Naive thymus-derived CD8-positive, alpha-beta T cell (primary cell): Measurements from ENCODE around the gene DCAF7. TPM values are rescaled to one million over a fixed set of nuclear protein-coding genes. Genes with fewer than 3 reads are reported as not detected.
A peak's percentile ranks its signal among the peaks of the same experiment; 100 is the strongest.

Experiments used
- ATAC-seq, 2 donors: fragments of 150-1000 bp; cut with Tn5 transposase in 1 of 2; sonication (Bioruptor Pico), chemical (Tn5 transposase) in 1 of 2; 1 replicate in 1 of 2; 2 replicates in 1 of 2; pipeline ENCODE4 v1.10.0; 2021; ENCODE audit warnings: mild to moderate bottlenecking in 2 of 2, moderate library complexity in 2 of 2
- POLR2A ChIA-PET: fragments of 350-600 bp; sonication (Branson Sonifier 250); formaldehyde crosslinking; loops from one replicate; lab custom pipeline; 2021; ENCODE audit warnings: antibody characterized with exemption; lab: Charles Lee
- DNase-seq, 10 donors: peaks; one replicate each; pipeline versions ENCODE4 v3.0.0 to v3.0.0-alpha.2; 2020 to 2022
- H3K27ac Mint-ChIP-seq, 10 donors: one replicate each; pipeline ENCODE4 v1.8.0; 2020 to 2022; ENCODE audit warnings: mild to moderate bottlenecking in 10 of 10, mixed read lengths in 10 of 10, moderate library complexity in 4 of 10, inconsistent platforms in 1 of 10
- H3K27me3 Mint-ChIP-seq, 5 donors: one replicate each; pipeline ENCODE4 v1.8.0; 2021 to 2022; ENCODE audit warnings: mixed read lengths in 5 of 5
- H3K36me3 Mint-ChIP-seq, 3 donors: one replicate each; pipeline ENCODE4 v1.8.0; 2020 to 2022; ENCODE audit warnings: mixed read lengths in 3 of 3, mild to moderate bottlenecking in 2 of 3, inconsistent platforms in 1 of 3
- H3K4me1 Mint-ChIP-seq, 4 donors: one replicate each; pipeline ENCODE4 v1.8.0; 2021 to 2022; ENCODE audit warnings: mixed read lengths in 4 of 4
- H3K4me3 Mint-ChIP-seq, 10 donors: one replicate each; pipeline ENCODE4 v1.8.0; 2020 to 2022; ENCODE audit warnings: mild to moderate bottlenecking in 10 of 10, mixed read lengths in 10 of 10, moderate library complexity in 6 of 10, inconsistent platforms in 1 of 10
- H3K9me3 Mint-ChIP-seq, 9 donors: one replicate each; pipeline ENCODE4 v1.8.0; 2020 to 2022; ENCODE audit warnings: mixed read lengths in 9 of 9, mild to moderate bottlenecking in 3 of 9, inconsistent platforms in 1 of 9, moderate library complexity in 1 of 9
- polyA plus RNA-seq, 3 donors: library from polyadenylated mRNA; unstranded; fragments of 300-500 nt; fragmentation: Illumina TruSeq; gene quantifications; one replicate each; pipeline ENCODE4 v1.2.3, GENCODE V29; 2021
- total RNA-seq, 8 experiments: library from RNA in 2 of 8; stranded (reverse) in 2 of 8; gene quantifications; one replicate each; pipeline ENCODE4 v1.2.3 and lab custom pipeline; 2021 to 2026

The DCAF7 gene, protein sequence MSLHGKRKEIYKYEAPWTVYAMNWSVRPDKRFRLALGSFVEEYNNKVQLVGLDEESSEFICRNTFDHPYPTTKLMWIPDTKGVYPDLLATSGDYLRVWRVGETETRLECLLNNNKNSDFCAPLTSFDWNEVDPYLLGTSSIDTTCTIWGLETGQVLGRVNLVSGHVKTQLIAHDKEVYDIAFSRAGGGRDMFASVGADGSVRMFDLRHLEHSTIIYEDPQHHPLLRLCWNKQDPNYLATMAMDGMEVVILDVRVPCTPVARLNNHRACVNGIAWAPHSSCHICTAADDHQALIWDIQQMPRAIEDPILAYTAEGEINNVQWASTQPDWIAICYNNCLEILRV
- 10 to 100 TPM; 70.4 to 76.0 TPM for total RNA-seq
- polyA plus RNA-seq: 10 to 100 TPM; 57.8 to 77.5 (median 75.6) TPM
- total RNA-seq (lab: John Stamatoyannopoulos, UW): 20.2 to 94.8 (median 63.5) reads per million in 6 experiments

DNA sequence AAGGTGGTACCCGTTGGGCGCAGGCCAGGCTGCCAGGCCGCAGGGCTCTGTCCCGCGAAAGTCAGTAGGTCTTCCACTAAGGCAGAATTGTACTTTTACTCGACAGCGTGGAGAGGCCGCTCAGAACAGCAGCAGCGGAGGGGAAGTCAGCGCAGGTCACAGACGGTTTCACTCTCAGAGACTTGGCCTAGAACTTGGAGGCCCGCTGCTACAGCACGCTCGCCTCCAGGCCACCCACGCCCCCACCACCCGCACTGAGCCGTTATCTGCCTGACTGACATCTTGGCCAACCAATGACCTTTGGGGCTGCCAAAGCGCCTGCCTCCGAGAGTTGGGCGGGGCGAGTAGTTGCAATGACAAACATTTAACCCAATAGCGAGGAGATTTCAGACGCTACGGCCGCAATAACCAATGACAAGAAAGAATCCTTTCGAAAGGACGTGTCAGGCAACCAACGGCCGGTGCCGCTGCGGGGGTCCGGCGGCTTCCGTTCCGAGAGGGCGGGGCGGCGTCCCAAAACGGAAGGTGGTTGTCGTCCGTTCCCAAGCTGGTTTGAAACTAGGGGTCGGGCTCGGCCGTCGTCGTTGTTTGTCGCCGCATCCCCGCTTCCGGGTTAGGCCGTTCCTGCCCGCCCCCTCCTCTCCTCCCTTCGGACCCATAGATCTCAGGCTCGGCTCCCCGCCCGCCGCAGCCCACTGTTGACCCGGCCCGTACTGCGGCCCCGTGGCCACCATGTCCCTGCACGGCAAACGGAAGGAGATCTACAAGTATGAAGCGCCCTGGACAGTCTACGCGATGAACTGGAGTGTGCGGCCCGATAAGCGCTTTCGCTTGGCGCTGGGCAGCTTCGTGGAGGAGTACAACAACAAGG, at the start of gene DCAF7:
Gene DCAF7 (plus strand): TSS at position 532 of the 871 bp plus-strand sequence. CDS start 201 bp downstream, at position 733.
- POLR2A ChIA-PET: interaction anchor here (0.5 to 3.6 kb wide), 16 partner anchors 8 to 224 kb away, joined by 3 to 16 read pairs (median 4); partner anchors contain the start of genes CYB561, DDX42, LIMD2 and MAP3K3
- peak; percentile 93 to 95 for ATAC-seq
- peaks cover 2 to 7% (median 3%) of the 10 kb centered on the region in 3 donors for H3K36me3 Mint-ChIP-seq

DNA sequence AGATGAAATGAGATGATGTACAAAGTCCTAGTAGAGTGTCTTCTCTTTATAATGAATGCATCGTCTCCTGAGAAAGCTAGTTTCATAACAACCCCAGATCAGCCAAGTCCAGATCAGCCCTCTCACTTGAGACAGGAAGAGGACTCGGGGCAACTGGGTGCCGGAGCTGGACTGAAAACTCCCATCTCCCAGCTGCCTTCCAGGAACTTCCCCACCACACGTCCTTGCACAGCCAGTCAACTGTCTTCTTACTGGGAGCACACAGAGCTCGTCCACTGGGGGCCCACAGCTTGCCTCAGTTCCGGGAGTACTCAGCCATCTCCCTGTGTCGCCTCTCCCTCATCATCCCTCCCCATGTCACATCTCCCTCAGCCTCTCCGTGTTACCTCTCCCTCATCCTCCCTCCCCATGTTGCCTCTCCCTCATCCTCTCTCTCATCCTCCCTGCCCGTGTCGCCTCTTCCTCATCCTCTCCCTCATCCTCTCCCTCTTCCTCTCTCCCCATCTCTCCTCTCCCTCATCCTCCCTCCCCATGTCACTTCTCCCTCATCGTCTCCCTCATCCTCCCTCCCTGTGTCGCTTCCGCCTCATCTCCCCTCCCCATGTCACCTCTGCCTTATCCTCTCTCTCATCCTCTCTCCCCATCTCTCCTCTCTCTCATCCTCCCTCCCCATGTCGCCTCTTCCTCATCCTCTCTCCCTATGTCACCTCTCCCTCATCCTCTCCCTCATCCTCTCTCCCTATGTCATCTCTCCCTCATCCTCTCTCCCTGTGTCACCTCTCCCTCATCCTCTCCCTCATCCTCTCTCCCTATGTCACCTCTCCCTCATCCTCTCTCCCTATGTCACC, 49.5 kb upstream of the DCAF7 start:
- Mint-ChIP-seq H3K27ac (peak overlapping the region in 1 of 10 donors; percentile 53), H3K4me3 (no peak overlapping the region)
- POLR2A ChIA-PET: interaction anchor here (0.6 kb wide), 1 partner anchor 13 kb away, joined by 3 read pairs; no protein-coding TSS in a partner anchor

More for the DNA sequence above, at the start of gene DCAF7:
- no peaks in the 10 kb centered on the region for H3K9me3 Mint-ChIP-seq
- DNase-seq: peak; percentile 97 to 100 (median 99)
- no peaks in the 10 kb centered on the region for H3K27me3 Mint-ChIP-seq
- peak within 1 kb of the TSS; percentile 89 to 99 (median 97) for H3K4me3 Mint-ChIP-seq
- H3K4me1 Mint-ChIP-seq: peaks cover 15 to 55% (median 48%) of the 10 kb centered on the region in 4 donors
- peak within 1 kb of the TSS; percentile 77 to 98 (median 96) for H3K27ac Mint-ChIP-seq

DNA sequence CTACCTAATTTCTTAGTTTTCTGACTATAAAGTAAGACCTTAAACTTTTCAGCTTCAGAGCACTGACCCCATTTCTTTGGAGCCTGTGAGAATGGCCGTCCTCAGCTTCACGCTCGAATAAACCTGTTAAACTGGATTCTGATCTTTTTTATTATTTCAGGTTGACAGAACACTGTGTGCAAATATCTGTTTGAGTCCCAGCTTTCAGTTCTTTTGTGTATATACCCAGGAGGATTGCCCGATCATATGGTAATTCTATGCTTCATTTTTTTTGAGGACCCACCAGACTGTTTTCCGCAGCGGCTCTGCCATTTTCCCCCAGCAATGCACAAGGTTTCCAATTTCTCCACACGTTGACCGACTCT, 47.0 kb upstream of the DCAF7 start:
- H3K4me3 Mint-ChIP-seq: no peak overlapping the region
- DNase-seq (no peak), ATAC-seq (no peak)
- POLR2A ChIA-PET: no interaction called here
- H3K27me3 Mint-ChIP-seq: peaks cover 9 to 59% (median 39%) of the 10 kb centered on the region in 5 donors
- H3K4me1 Mint-ChIP-seq: no peaks in the 10 kb centered on the region
- peaks cover 0 to 7% (median 0%) of the 10 kb centered on the region in 3 donors for H3K36me3 Mint-ChIP-seq
- H3K9me3 Mint-ChIP-seq: peaks cover 0 to 7% (median 3%) of the 10 kb centered on the region in 9 donors
- H3K27ac Mint-ChIP-seq: no peak overlapping the region

More for the DNA sequence above, 49.5 kb upstream of the DCAF7 start:
- DNase-seq (no peak), ATAC-seq (no peak)
- Mint-ChIP-seq H3K27me3 (peaks cover 5 to 36% (median 27%) of the 10 kb centered on the region in 5 donors), H3K4me1 (no peaks in the 10 kb centered on the region), H3K36me3 (peaks cover 0 to 6% (median 0%) of the 10 kb centered on the region in 3 donors), H3K9me3 (peaks cover 0 to 6% (median 3%) of the 10 kb centered on the region in 9 donors)

DNA sequence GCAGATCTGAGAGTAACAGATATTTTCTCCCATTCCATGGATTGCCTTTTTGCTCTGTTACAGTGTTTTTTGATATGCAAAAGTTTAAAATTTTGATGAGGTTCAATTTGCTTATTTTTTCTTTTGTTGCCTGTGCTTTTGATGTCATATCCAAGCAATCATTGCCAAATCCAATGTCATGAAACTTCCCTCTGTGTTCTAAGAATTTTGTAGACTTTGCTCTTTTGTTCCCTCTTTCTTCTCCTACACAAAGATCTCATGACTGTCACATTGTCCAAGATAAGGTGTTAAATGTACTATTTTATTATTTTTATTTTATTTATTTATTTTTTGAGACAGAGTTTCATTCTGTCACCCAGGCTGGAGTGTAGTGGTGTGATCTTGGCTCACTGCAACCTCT, 46.0 kb upstream of the DCAF7 start:
- no peak overlapping the region for H3K27ac Mint-ChIP-seq
- H3K4me1 Mint-ChIP-seq: no peaks in the 10 kb centered on the region
- peaks cover 0 to 7% (median 3%) of the 10 kb centered on the region in 9 donors for H3K9me3 Mint-ChIP-seq
- POLR2A ChIA-PET: no interaction called here
- peaks cover 0 to 7% (median 0%) of the 10 kb centered on the region in 3 donors for H3K36me3 Mint-ChIP-seq
- H3K27me3 Mint-ChIP-seq: peaks cover 9 to 65% (median 43%) of the 10 kb centered on the region in 5 donors
- no peak for DNase-seq
- ATAC-seq: no peak
- no peak overlapping the region for H3K4me3 Mint-ChIP-seq

DNA sequence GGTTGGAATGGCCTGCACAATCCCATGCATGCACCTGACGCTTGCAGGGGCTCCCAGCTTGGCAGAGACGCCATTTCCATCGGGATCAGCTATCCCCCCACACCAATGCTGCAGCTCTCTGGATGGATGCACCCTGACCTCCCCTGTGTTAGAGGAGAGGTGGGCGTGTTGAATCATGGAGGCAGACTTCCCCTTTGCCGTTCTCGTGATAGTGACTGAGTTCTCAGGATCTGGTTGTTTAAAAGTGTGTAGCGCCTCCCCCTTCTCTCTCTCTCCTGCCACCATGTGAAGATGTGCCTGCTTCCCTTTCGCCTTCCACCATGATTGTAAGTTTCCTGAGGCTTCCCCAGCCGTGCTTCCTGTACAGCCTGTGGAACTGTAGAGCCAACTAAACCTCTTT, 44.9 kb upstream of the DCAF7 start:
- ATAC-seq (no peak), DNase-seq (no peak)
- Mint-ChIP-seq H3K9me3 (peaks cover 0 to 7% (median 3%) of the 10 kb centered on the region in 9 donors), H3K27me3 (peaks cover 9 to 65% (median 43%) of the 10 kb centered on the region in 5 donors), H3K27ac (no peak overlapping the region), H3K4me1 (no peaks in the 10 kb centered on the region), H3K36me3 (peaks cover 0 to 7% (median 0%) of the 10 kb centered on the region in 3 donors), H3K4me3 (no peak overlapping the region)
- POLR2A ChIA-PET: no interaction called here

DNA sequence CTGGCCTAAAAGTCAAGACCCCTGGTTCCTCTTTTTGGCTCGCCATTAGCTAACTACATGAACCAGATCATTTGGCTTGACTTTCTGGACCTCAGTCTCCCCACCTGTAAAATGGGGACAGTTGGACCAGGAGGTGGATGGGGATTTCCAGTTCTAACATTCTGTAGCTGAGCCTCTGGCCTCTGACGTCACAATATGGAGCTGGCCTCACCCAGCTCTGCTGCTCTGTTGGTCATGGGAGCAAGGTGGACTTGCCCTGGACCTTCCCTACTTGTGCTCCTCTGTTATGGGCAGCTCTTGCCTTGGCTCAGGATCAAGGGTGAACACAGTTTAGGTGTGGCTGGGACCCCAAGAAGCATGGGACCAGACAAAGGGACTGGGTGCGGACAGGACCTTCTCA, 43.6 kb upstream of the DCAF7 start:
- POLR2A ChIA-PET: no interaction called here
- Mint-ChIP-seq H3K9me3 (peaks cover 0 to 7% (median 3%) of the 10 kb centered on the region in 9 donors), H3K27ac (no peak overlapping the region), H3K27me3 (peaks cover 9 to 52% (median 34%) of the 10 kb centered on the region in 5 donors), H3K4me3 (no peak overlapping the region), H3K4me1 (no peaks in the 10 kb centered on the region), H3K36me3 (peaks cover 0 to 7% (median 0%) of the 10 kb centered on the region in 3 donors)
- no peak for DNase-seq
- ATAC-seq: no peak

DNA sequence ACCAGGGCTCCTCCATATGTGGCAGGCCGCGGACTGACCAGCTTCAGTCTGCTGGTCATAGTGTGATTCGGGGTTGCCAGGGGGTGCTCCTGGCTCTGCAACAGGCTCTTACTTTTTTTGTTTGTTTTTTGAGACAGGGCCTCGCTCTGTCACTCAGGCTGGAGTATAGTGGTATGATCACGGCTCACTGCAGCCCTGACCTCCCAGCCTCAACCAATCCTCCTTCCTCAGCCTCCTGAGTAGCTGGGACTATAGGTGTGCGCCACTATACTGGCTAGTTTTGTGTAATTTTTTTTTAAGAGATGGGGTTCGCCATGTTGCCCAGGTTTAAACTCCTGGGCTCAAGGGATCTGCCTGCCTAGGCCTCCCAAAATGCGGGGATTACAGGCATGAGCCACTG, 38.9 kb upstream of the DCAF7 start:
- Mint-ChIP-seq H3K36me3 (no peaks in the 10 kb centered on the region), H3K27me3 (peaks cover 2 to 33% (median 16%) of the 10 kb centered on the region in 5 donors), H3K27ac (no peak overlapping the region), H3K4me3 (no peak overlapping the region), H3K4me1 (no peaks in the 10 kb centered on the region), H3K9me3 (no peaks in the 10 kb centered on the region)
- no peak for DNase-seq
- no peak for ATAC-seq
- POLR2A ChIA-PET: no interaction called here

DNA sequence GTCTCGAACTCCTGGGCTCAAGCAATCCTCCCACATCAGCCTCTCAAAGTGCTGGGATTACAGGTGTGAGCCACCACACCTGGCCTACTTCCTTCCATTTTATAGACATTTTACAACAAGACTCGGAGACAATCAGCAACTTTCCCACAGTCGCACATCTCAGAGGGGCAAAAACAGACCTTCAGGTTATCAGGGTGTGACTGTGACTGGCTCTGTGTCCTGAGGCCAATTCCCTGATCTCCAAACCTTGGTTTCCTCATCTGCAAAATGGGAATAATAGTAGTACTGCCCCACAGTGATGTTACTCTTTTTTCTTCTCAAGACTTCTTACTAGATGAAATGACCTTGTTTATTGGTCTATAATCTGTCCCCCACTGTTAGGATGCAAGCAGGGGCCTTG, 37.9 kb upstream of the DCAF7 start:
- Mint-ChIP-seq H3K27me3 (peaks cover 0 to 22% (median 10%) of the 10 kb centered on the region in 5 donors), H3K9me3 (no peaks in the 10 kb centered on the region), H3K4me1 (no peaks in the 10 kb centered on the region), H3K36me3 (no peaks in the 10 kb centered on the region), H3K27ac (no peak overlapping the region), H3K4me3 (no peak overlapping the region)
- DNase-seq (no peak), ATAC-seq (no peak)
- POLR2A ChIA-PET: no interaction called here

DNA sequence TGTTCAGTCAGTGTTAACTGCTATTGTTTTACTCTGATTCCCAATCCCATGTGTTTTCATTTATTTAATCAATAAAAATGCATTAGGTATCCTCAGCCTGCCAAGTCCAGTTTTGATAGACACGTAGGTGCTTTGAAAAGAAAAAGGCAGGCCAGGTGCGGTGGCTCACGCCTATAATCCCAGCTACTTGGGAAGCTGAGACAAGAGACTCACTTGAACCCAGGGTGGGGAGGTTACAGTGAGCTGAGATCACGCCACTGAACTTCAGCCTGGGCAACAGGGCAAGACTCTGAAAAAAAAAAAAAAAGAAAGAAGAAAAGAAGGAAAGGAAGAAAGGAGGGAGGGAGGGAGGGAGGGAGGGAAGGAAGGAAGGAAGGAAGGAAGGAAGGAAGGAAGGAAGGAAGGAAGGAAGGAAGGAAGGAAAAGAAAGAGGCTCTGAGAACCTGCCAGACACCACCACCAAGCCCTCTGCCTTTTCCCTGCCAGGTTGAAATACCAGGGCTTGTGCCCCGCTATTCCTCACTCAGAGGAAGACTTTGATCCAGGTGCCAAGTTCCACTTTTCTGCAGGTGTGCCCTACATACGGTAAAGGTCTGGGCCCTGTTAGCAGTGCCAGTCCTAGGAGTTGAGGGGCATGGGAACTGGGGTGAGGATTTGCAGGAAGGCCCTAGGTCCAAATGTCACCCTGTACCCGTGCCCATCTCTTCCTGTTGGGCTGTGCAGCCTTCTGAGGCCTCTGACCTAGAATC, 37.2 kb upstream of the DCAF7 start:
- H3K27ac Mint-ChIP-seq: no peak overlapping the region
- DNase-seq: no peak
- POLR2A ChIA-PET: no interaction called here
- ATAC-seq: no peak
- peaks cover 0 to 18% (median 9%) of the 10 kb centered on the region in 5 donors for H3K27me3 Mint-ChIP-seq
- no peak overlapping the region for H3K4me3 Mint-ChIP-seq
- H3K4me1 Mint-ChIP-seq: no peaks in the 10 kb centered on the region
- no peaks in the 10 kb centered on the region for H3K9me3 Mint-ChIP-seq
- no peaks in the 10 kb centered on the region for H3K36me3 Mint-ChIP-seq

DNA sequence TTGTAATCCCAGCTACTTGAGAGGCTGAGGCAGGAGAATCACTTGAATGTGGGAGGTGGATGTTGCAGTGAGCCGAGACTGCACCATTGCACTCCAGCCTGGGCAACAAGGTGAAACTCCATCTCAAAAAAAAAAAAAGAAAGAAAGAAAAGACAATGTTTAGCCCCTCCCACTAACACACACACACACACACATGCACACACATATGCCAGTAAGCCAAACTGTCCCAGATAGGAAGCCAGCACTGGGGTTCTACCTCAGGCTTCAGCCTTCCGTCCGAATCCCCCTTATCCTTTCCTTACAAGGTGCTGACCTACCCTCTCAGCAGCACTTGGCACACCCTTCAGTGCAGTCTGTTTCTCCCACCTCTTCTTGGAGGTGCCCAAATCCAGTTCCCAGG, 35.8 kb upstream of the DCAF7 start:
- POLR2A ChIA-PET: no interaction called here
- Mint-ChIP-seq H3K4me3 (no peak overlapping the region), H3K36me3 (no peaks in the 10 kb centered on the region), H3K27ac (no peak overlapping the region), H3K27me3 (peaks cover 0 to 10% (median 3%) of the 10 kb centered on the region in 5 donors), H3K9me3 (no peaks in the 10 kb centered on the region), H3K4me1 (no peaks in the 10 kb centered on the region)
- no peak for DNase-seq
- ATAC-seq: no peak

DNA sequence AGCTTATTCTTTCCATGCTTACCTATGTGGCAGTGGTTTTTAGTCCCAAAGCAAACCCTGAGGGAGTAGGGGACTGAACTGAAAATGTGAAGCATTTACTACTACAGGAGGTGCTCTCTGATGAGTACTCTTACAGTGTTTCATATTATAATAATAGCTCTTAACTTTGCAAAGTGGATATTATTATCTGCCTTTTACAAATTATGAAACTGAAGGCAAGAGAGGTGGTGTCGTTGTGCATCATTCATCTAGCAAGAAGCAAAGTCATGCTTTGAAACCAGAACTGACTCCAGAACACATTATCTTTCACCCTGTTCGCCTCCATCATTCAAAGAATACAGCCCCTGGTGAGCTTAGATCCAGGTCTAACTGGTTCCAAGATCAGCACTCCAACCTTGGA, 35.3 kb upstream of the DCAF7 start:
- ATAC-seq (no peak), DNase-seq (no peak)
- POLR2A ChIA-PET: no interaction called here
- Mint-ChIP-seq H3K36me3 (no peaks in the 10 kb centered on the region), H3K27me3 (peaks cover 0 to 12% (median 3%) of the 10 kb centered on the region in 5 donors), H3K27ac (no peak overlapping the region), H3K4me1 (no peaks in the 10 kb centered on the region), H3K4me3 (no peak overlapping the region), H3K9me3 (no peaks in the 10 kb centered on the region)
